ENCODE data around the gene AEBP1.

Gene AEBP1

DNA sequence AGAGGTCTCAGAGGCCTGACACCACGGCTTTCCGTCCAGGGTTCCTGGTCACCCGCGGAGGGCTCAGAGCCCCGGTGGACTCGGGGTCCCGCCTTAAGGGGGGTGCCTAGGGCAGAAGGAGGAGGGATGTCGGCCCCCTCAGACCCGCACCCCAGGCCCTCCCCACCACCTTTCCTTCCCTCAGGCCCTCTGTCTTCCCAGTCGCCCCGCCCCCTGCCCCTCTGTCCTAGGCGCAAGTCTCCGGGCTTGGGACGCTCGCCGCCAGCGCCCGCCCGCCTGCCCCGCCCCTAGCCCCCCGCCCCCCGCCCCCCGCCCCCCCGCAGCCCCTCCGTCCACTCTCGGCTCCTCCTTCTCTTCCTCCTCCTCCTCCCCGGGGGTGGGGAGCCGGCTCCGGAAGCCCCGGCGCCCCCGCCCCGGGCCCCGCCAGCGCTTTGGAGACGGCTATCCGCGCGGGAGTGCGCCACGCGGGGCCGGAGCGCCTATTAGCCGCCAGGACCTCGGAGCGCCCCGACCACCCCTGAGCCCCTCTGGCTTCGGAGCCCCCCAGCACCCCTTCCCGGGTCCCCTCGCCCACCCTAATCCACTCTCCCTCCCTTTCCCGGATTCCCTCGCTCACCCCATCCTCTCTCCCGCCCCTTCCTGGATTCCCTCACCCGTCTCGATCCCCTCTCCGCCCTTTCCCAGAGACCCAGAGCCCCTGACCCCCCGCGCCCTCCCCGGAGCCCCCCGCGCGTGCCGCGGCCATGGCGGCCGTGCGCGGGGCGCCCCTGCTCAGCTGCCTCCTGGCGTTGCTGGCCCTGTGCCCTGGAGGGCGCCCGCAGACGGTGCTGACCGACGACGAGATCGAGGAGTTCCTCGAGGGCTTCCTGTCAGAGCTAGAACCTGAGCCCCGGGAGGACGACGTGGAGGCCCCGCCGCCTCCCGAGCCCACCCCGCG is at the start of gene AEBP1:
TSS of gene AEBP1 (plus strand) at position 423 of the 937 bp plus-strand sequence. CDS start at position 744, 321 bp downstream.
- peak; percentile 68 for DNase-seq (ENCODE audit: low spot score)
- in situ Hi-C loops (cut with MboI; ENCODE audit: low pct_unique_long_range_greater_than_20kb, low sequenced_read_pairs, unreplicated experiment): no loop called here
- TF ChIP-seq, protein P1, sequence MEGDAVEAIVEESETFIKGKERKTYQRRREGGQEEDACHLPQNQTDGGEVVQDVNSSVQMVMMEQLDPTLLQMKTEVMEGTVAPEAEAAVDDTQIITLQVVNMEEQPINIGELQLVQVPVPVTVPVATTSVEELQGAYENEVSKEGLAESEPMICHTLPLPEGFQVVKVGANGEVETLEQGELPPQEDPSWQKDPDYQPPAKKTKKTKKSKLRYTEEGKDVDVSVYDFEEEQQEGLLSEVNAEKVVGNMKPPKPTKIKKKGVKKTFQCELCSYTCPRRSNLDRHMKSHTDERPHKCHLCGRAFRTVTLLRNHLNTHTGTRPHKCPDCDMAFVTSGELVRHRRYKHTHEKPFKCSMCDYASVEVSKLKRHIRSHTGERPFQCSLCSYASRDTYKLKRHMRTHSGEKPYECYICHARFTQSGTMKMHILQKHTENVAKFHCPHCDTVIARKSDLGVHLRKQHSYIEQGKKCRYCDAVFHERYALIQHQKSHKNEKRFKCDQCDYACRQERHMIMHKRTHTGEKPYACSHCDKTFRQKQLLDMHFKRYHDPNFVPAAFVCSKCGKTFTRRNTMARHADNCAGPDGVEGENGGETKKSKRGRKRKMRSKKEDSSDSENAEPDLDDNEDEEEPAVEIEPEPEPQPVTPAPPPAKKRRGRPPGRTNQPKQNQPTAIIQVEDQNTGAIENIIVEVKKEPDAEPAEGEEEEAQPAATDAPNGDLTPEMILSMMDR (IDR thresholded peaks at IDR 0.05; ENCODE audit: extremely low read depth, insufficient read depth, missing control alignments): no peak

DNA sequence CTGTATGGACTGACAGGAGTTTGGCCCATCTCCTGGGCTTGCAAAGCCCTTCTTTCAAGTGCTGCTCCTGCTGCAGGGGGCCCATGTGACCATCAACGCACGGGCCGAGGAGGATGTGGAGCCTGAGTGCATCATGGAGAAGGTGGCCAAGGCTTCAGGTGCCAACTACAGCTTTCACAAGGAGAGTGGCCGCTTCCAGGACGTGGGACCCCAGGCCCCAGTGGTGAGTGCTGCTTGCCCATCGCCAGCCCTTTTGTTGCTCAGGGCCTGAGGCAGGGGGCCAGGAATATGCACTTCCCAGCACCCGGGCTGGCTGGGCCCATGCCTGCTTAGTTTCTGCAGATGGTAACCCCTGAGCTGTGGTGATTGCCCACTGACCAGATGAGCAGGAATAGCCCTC is 47.5 kb upstream of the AEBP1 start:
- DNase-seq (ENCODE audit: low spot score): no peak
- TF ChIP-seq, protein P1 (IDR thresholded peaks at IDR 0.05; ENCODE audit: extremely low read depth, insufficient read depth, missing control alignments): no peak
- in situ Hi-C loops (cut with MboI; ENCODE audit: low pct_unique_long_range_greater_than_20kb, low sequenced_read_pairs, unreplicated experiment): no loop called here

DNA sequence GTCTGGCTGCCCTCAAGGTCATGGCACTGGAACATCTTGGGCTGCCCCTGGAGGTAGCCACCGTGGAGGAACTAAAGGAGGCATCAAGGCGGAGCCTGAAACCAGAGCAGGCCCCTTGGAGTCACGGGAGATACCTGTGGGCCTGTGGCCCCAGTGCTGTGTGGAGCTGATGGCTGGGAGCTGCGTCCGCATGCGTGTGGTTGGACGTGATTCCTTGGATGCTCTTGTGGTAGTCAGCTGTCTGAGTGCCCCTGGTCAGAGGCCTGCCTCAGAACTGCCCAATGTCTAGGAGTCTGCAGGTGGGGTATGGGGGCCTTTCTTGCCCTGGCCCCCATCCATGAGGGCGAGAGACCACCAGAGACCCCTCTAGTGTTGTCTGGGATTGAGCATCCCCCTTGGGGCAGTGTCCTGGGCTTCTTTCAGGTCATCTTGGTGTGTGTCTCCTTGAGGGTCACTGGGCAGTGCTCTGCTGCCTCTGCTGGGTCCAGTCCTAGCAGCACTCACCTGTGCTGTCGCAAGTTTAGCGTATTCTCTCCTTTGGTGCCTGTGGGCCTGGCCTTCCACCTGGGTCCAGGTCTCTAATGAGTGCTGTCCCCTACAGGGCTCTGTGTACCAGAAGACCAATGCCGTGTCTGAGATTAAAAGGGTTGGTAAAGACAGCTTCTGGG is 46.8 kb upstream of the AEBP1 start:
- DNase-seq (ENCODE audit: low spot score): no peak
- in situ Hi-C loops (cut with MboI; ENCODE audit: low pct_unique_long_range_greater_than_20kb, low sequenced_read_pairs, unreplicated experiment): no loop called here
- TF ChIP-seq, protein P1 (IDR thresholded peaks at IDR 0.05; ENCODE audit: extremely low read depth, insufficient read depth, missing control alignments): no peak

DNA sequence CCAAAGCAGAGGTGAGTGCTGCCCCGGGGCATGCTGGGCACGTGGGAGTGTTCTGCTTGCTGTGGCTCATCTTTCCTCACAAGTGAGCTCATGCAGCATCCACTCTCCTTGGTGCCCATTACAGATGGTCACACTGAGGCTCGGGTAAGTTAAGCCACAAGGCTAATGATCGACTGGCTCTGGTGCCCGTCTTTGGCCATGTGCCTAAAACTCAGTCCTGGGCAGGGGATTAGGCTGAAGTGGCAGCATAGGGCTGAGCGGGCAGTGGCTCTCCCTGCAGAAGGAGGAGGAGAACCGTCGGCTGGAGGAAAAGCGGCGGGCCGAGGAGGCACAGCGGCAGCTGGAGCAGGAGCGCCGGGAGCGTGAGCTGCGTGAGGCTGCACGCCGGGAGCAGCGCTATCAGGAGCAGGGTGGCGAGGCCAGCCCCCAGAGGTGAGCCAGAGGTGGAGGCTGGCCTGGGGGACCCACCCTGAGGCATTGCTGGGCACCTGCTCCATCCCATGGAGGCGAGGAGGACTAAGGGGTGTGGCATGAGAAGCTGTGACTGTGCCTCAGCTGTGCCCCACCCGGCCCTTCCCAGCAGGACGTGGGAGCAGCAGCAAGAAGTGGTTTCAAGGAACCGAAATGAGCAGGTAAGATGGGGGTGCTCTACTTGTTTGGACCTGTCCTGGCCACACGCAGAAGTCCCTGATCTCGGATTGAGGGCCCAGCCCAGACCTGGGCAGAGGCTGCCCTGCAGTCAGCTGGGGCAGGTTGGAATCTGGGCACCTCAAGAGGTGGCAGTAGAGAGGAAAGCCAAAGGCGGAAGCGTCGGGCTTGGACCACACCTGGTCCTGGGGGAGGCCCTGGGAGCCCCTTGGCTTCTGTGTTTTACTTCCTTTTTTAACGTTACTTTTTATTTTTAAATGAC is 46.0 kb upstream of the AEBP1 start:
- no peak for DNase-seq (ENCODE audit: low spot score)
- in situ Hi-C loops (cut with MboI; ENCODE audit: low pct_unique_long_range_greater_than_20kb, low sequenced_read_pairs, unreplicated experiment): no loop called here
- TF ChIP-seq, protein P1 (IDR thresholded peaks at IDR 0.05; ENCODE audit: extremely low read depth, insufficient read depth, missing control alignments): no peak

DNA sequence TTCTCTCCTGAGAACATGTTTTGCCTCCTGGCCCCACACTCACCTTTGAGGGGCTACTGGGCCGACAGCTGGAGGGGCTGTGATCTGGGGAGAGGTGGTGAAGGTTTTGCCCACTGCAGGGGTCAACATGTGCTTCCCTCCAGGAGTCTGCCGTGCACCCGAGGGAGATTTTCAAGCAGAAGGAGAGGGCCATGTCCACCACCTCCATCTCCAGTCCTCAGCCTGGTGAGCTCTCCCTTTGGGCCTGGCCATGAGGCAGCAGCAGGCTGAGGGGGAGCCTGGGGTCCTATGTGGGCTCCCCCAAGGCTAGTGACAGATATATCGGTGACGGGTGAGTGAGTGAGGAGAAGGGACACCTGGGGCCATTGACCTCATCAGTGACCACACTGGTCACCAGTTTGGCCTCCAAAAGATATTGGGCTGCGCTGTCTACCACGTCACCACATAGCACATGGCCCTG is 45.4 kb upstream of the AEBP1 start:
- TF ChIP-seq, protein P1 (IDR thresholded peaks at IDR 0.05; ENCODE audit: extremely low read depth, insufficient read depth, missing control alignments): no peak
- in situ Hi-C loops (cut with MboI; ENCODE audit: low pct_unique_long_range_greater_than_20kb, low sequenced_read_pairs, unreplicated experiment): no loop called here

More for the DNA sequence above, 45.4 kb upstream of the AEBP1 start:
- no peak for DNase-seq (ENCODE audit: low spot score)
